Sigmoid colon (tissue), 4 donors: ENCODE results near the gene MAPRE3.

Experiments
- EP300 ChIP-seq, 4 donors: sonication (generic); formaldehyde crosslinking; IDR thresholded peaks; one replicate each; pipeline ENCODE4 v1.6.1; 2017; ENCODE audit warnings: antibody characterized with exemption in 4 of 4
- POLR2A ChIP-seq, 2 donors: fragments of 450-650 bp; IDR thresholded peaks; one replicate each; pipeline ENCODE4 v1.6.1; 2016; ENCODE audit warnings: antibody characterized with exemption in 2 of 2, mild to moderate bottlenecking in 2 of 2, moderate library complexity in 2 of 2
- POLR2AphosphoS5 ChIP-seq, 4 donors: sonication (generic); formaldehyde crosslinking; IDR thresholded peaks; one replicate each; pipeline ENCODE4 v1.6.1; 2017; ENCODE audit warnings: antibody characterized with exemption in 4 of 4
- TF ChIP-seq, protein P1 (sequence below), 4 experiments: fragments of 450-650 bp in 3 of 4; fragments of 200-600 bp in 1 of 4; IDR thresholded peaks; one replicate each; pipeline ENCODE4 v1.5.1; 2016 to 2019; ENCODE audit warnings: antibody characterized with exemption in 4 of 4, mild to moderate bottlenecking in 3 of 4, moderate library complexity in 2 of 4

DNA sequence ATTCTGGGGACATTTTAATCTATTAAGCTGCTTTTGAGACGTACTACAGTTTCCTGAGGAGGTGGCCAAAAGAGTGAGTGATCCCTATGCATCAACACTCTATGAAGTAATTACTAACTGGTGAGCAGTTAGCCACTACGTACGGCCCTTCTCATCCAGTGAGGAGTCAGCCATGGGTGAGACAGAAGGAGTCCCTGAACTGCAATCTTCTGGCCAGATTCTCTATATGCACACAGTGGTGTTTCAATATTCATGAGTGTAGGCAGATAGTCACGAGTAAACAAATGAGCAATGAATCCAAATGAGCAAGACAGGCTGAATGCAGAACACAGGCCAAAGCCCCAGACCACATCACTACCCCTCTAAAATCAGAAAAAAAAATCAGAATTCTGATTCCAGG is 32.6 kb downstream of the MAPRE3 start:
- TF ChIP-seq, protein P1, sequence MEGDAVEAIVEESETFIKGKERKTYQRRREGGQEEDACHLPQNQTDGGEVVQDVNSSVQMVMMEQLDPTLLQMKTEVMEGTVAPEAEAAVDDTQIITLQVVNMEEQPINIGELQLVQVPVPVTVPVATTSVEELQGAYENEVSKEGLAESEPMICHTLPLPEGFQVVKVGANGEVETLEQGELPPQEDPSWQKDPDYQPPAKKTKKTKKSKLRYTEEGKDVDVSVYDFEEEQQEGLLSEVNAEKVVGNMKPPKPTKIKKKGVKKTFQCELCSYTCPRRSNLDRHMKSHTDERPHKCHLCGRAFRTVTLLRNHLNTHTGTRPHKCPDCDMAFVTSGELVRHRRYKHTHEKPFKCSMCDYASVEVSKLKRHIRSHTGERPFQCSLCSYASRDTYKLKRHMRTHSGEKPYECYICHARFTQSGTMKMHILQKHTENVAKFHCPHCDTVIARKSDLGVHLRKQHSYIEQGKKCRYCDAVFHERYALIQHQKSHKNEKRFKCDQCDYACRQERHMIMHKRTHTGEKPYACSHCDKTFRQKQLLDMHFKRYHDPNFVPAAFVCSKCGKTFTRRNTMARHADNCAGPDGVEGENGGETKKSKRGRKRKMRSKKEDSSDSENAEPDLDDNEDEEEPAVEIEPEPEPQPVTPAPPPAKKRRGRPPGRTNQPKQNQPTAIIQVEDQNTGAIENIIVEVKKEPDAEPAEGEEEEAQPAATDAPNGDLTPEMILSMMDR (IDR thresholded peaks at IDR 0.05): no peak
- no peak for TF ChIP-seq POLR2A (IDR thresholded peaks at IDR 0.05)
- TF ChIP-seq EP300 (IDR thresholded peaks at IDR 0.05): no peak
- no peak for TF ChIP-seq POLR2AphosphoS5 (IDR thresholded peaks at IDR 0.05)
